Heart left ventricle (tissue), 16 donors: ENCODE results near the gene TBC1D3C. TPM values are rescaled to one million over a fixed set of nuclear protein-coding genes. Genes with fewer than 3 reads are reported as not detected.
A peak's percentile ranks its signal among the peaks of the same experiment; 100 is the strongest.
"Not testable (repeated sequence)": the region's sequence is repeated elsewhere in the genome, so short reads cannot be mapped to it uniquely, and the experiment has no call there.

Source experiments
- ATAC-seq, 4 donors: fragments of 200-7000 bp; cut with Tn5 transposase; one replicate each; pipeline ENCODE4 v1.9.1; 2020 to 2022; ENCODE audit warnings: moderate library complexity in 4 of 4, mild to moderate bottlenecking in 3 of 4, moderate number of reproducible peaks in 1 of 4
- DNase-seq, 5 donors: peaks; one replicate each; pipeline ENCODE4 v3.0.0-alpha.2; 2020
- H3K27ac ChIP-seq, 12 donors: fragments of 200-600 bp; sonication (generic) in 4 of 12; one replicate each; pipeline versions ENCODE4 v1.5.0 to v1.8.0; 2016 to 2022; ENCODE audit warnings: mild to moderate bottlenecking in 2 of 12
- H3K27me3 ChIP-seq, 9 donors: fragments of 200-600 bp; sonication (generic) in 2 of 9; one replicate each; pipeline versions ENCODE4 v1.5.1 to v1.8.0; 2016 to 2022; ENCODE audit warnings: mild to moderate bottlenecking in 3 of 9
- H3K36me3 ChIP-seq, 9 donors: fragments of 200-600 bp; sonication (generic) in 2 of 9; one replicate each; pipeline versions ENCODE4 v1.5.0 to v1.8.0; 2018 to 2022; ENCODE audit warnings: mild to moderate bottlenecking in 2 of 9
- H3K4me1 ChIP-seq, 12 donors: fragments of 200-600 bp; sonication (generic) in 4 of 12; one replicate each; pipeline versions ENCODE4 v1.5.0 to v1.8.0; 2016 to 2022; ENCODE audit warnings: mild to moderate bottlenecking in 3 of 12
- H3K4me3 ChIP-seq, 12 donors: fragments of 200-600 bp; sonication (generic) in 4 of 12; one replicate each; pipeline versions ENCODE4 v1.5.0 to v1.8.0; 2017 to 2022; ENCODE audit warnings: mild to moderate bottlenecking in 9 of 12, moderate library complexity in 4 of 12
- H3K9me3 ChIP-seq, 12 donors: fragments of 200-600 bp; sonication (generic) in 4 of 12; one replicate each; pipeline versions ENCODE4 v1.5.0 to v1.8.0; 2016 to 2022; ENCODE audit warnings: mild to moderate bottlenecking in 1 of 12
- whole genome bisulfite sequencing, 4 donors: extraction: QIAGEN DNeasy Blood & Tissue Kit in 2 of 4; methylation state at CpG; one replicate each; pipeline versions ENCODE4 v1.1.5 to v1.1.7; 2013 to 2018; 5-methylcytosine and 5-hydroxymethylcytosine counted together
- intact Hi-C, 10 donors: fragments of 100-400 bp; cut with DNase I; formaldehyde crosslinking; loops; one replicate each; pipeline versions ENCODE4 v1.11.1 to v1.14.2; 2022
- long read RNA-seq, 3 donors: library from polyadenylated mRNA; unstranded; transcript quantifications; one replicate each; pipeline ENCODE4 v2.0.0, GENCODE V29; 2020 to 2021
- polyA plus RNA-seq, 2 donors: library from polyadenylated mRNA; stranded (reverse); fragments of 200-250 nt; gene quantifications; one replicate each; pipeline ENCODE4 v1.2.3, GENCODE V29; 2013
- total RNA-seq, 9 donors: library from RNA; depleted of rRNA in 2 of 9; stranded (reverse); fragments of >200 nt in 2 of 9; fragmentation: NEBNext Ultra II Directional in 3 of 9; extraction: Animal tissue kit (Norgen Biotek cat#: 25700) in 3 of 9; gene quantifications; one replicate each; pipeline versions ENCODE4 v1.1.0 to v1.2.4, GENCODE V29; 2016 to 2023
- donor health status: ischemic (EF 13 %, LVEDD 7.1; RV severe dilation, severe dysfunction).
- donor health status: healthy with polysubstance abuse.
- donor health status: DM: no; HTN: yes; CAD: no.
- donor health status: DM: no; HTN: no; CAD: no.
- donor health status: ischemic (EF 25% LVEDD 6.9; RV normal size, moderate dysfunction).
- donor health status: ischemic (EF 25% LVEDD 5.7; RV mildly dilated, moderate dysfunction).
- donor health status: healthy.
- donor health status: DM: yes; HTN: yes; CAD: no.
- donor health status: ischemic (EF 35%, LVEDD 5.7; RV mildly dilated, moderate dysfunction).
- donor health status: nonischemic (EF 11% LVEDD 7.7; RV severe dilation, severe dysfunction).
- donor health status: DM: yes; HTN: yes; CAD: no.
- donor health status: PGD.
- donor health status: ischemic (EF 29% LVEDD 5.4; RV normal size, mild dysfunction).
- donor health status: nonischemic (EF 23%, LVEDD 6.1; RV moderate dilation, normal function).

TBC1D3C gene
- total RNA-seq (not detected), polyA plus RNA-seq (under 1 TPM in 1 of 2 donors, not detected in 1; 0.61 TPM)
- long read RNA-seq, donor 1 = 0 reads
- long read RNA-seq, donor 2 = 0 reads
- long read RNA-seq, donor 3 = 0 reads

- H3K9me3 ChIP-seq, H3K27ac ChIP-seq, H3K4me3 ChIP-seq, intact Hi-C loops, H3K4me1 ChIP-seq, H3K27me3 ChIP-seq, H3K36me3 ChIP-seq, ATAC-seq, DNase-seq: not testable (repeated sequence)
- WGBS, 4 donors = no CpG with 5 or more reads among the region's 10 CpGs
Measured at GRCh38 chr17:38068534-38068933, at the start of gene TBC1D3C. Gene TBC1D3C (minus strand): TSS chr17:38068634. CDS start chr17:38067066, 1,568 bp downstream.

- H3K36me3 ChIP-seq, H3K4me1 ChIP-seq, DNase-seq, H3K9me3 ChIP-seq, intact Hi-C loops, H3K27me3 ChIP-seq, ATAC-seq, H3K27ac ChIP-seq, H3K4me3 ChIP-seq: not testable (repeated sequence)
- WGBS, 4 donors = no CpG with 5 or more reads among the region's 1 CpG
Measured at GRCh38 chr17:38099262-38099661, 30.8 kb upstream of the TBC1D3C start.

GRCh38 chr17:38094059-38094694, 25.7 kb upstream of the TBC1D3C start:
- no CpG with 5 or more reads among the region's 2 CpGs for WGBS, 4 donors
- H3K4me3 ChIP-seq, ATAC-seq, H3K27ac ChIP-seq, intact Hi-C loops, H3K9me3 ChIP-seq, DNase-seq, H3K36me3 ChIP-seq, H3K4me1 ChIP-seq, H3K27me3 ChIP-seq: not testable (repeated sequence)

GRCh38 chr17:38088120-38088519, 19.7 kb upstream of the TBC1D3C start:
- H3K27ac ChIP-seq, ATAC-seq, H3K27me3 ChIP-seq, H3K36me3 ChIP-seq, H3K4me3 ChIP-seq, DNase-seq, H3K9me3 ChIP-seq, intact Hi-C loops, H3K4me1 ChIP-seq: not testable (repeated sequence)
- WGBS, 4 donors = 97 to 100% methylated on average over 5 to 6 of the region's 10 CpGs; no CpG with 5 or more reads in 2 of the 4 donors

GRCh38 chr17:38087344-38087743, 18.9 kb upstream of the TBC1D3C start:
- no CpG with 5 or more reads among the region's 1 CpG for WGBS, 4 donors
- H3K4me1 ChIP-seq, H3K36me3 ChIP-seq, H3K27me3 ChIP-seq, H3K4me3 ChIP-seq, H3K9me3 ChIP-seq, intact Hi-C loops, H3K27ac ChIP-seq, DNase-seq: not testable (repeated sequence)
- peak in 2 of 4 donors; percentile 44 to 45 for ATAC-seq

Other genes starting within 250 kb of the TBC1D3C start
- gene TBC1D3K, start 144.2 kb downstream of the TBC1D3C start, total RNA-seq = not detected
- gene TBC1D3K, start 144.2 kb downstream of the TBC1D3C start, polyA plus RNA-seq = not detected
- gene TBC1D3L, start 79.6 kb downstream of the TBC1D3C start, total RNA-seq = 1 to 10 TPM in 8 of 9 donors, under 1 TPM in 1; 0.67 to 6.1 (median 3.1) TPM
- gene TBC1D3L, start 79.6 kb downstream of the TBC1D3C start, polyA plus RNA-seq = 1 to 10 TPM; 1.6 to 3.2 TPM
- 1 to 10 TPM in 2 of 9 donors, under 1 TPM in 2, not detected in 5; 0.27 to 1.7 (median 0.77) TPM for gene TBC1D3D, start 64.7 kb downstream of the TBC1D3C start, total RNA-seq
- under 1 TPM in 1 of 2 donors, not detected in 1; 0.60 TPM for gene TBC1D3D, start 64.7 kb downstream of the TBC1D3C start, polyA plus RNA-seq
- gene TBC1D3E, start 59.3 kb upstream of the TBC1D3C start, total RNA-seq = not detected
- not detected for gene TBC1D3E, start 59.3 kb upstream of the TBC1D3C start, polyA plus RNA-seq
- gene TBC1D3, start 123.9 kb upstream of the TBC1D3C start, total RNA-seq = 1 to 10 TPM in 2 of 9 donors, not detected in 7; 2.3 to 5.5 TPM
- not detected for gene TBC1D3, start 123.9 kb upstream of the TBC1D3C start, polyA plus RNA-seq
- gene MRPL45, start 228.5 kb upstream of the TBC1D3C start, total RNA-seq = 10 to 100 TPM; 26.0 to 46.3 (median 35.1) TPM
- 10 to 100 TPM; 27.1 to 36.8 TPM for gene MRPL45, start 228.5 kb upstream of the TBC1D3C start, polyA plus RNA-seq